UCSD-AML1 (cell line): ENCODE data around the gene NDFIP1.
"Not testable (repeated sequence)": the region's sequence is repeated elsewhere in the genome, so short reads cannot be mapped to it uniquely, and the experiment has no call there.

Source experiments
- DNase-seq: peaks from one replicate; lab custom pipeline; 2025; ENCODE audit not compliant: unreplicated experiment; lab: John Stamatoyannopoulos, UW

The NDFIP1 gene

DNA sequence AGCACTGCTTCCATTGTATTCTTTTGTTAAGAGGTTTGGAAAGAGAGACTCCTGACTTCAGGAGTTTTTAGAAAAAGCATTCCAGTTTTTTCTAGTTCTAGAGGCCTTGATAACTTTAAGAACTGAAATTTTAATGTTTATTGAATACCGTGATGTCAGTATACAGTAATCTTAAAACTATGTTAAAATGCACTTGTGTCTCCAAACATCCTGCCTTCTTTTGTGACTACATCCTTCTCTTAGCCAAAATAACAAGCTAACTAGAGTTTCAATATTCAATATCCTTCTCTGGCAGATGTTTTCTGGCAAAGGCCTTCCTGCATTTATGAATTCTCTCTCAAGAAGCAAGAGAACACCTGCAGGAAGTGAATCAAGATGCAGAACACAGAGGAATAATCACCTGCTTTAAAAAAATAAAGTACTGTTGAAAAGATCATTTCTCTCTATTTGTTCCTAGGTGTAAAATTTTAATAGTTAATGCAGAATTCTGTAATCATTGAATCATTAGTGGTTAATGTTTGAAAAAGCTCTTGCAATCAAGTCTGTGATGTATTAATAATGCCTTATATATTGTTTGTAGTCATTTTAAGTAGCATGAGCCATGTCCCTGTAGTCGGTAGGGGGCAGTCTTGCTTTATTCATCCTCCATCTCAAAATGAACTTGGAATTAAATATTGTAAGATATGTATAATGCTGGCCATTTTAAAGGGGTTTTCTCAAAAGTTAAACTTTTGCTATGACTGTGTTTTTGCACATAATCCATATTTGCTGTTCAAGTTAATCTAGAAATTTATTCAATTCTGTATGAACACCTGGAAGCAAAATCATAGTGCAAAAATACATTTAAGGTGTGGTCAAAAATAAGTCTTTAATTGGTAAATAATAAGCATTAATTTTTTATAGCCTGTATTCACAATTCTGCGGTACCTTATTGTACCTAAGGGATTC is 43.1 kb downstream of the NDFIP1 start:
- peak; percentile 12 for DNase-seq

DNA sequence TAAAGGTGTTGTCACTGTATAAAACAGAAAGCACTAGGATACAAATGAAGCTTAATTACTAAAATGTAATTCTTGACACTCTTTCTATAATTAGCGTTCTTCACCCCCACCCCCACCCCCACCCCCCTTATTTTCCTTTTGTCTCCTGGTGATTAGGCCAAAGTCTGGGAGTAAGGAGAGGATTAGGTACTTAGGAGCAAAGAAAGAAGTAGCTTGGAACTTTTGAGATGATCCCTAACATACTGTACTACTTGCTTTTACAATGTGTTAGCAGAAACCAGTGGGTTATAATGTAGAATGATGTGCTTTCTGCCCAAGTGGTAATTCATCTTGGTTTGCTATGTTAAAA is 43.8 kb downstream of the NDFIP1 start:
- DNase-seq, result no peak

DNA sequence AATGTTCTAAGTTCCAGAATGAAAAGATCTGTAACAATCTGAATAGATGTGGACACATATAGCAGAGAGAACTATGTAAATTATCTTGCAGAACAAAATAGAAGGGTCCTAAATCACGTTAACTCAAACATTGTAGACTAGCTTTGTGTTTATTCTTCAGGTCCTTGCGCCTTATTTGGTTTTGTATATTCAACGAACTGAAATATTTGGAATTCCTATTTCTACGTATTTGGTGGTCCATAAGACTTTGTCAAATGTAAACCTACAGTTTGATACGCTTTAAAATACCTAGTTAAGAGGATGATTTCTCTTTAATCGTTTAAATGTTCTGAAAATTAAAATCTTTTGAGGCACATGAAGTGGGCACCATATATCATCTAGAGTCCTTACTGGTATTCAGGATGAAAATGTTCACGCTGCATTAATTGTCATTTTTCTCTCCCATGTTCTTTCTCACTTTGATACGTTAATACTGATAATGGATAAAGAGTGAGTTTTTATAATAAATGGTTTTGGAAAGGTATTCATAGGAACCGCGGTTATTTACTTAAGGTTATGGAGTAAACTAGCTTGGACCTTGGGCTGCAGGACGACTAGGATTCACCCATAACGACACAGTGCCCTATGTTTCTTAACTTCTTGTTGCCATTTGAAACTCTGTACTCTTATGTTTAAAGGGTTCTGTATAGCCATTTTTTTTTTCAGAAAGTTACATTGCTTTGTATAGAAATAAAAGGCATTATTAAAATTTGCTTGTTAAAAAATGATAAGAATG is 45.3 kb downstream of the NDFIP1 start:
- no peak for DNase-seq

DNA sequence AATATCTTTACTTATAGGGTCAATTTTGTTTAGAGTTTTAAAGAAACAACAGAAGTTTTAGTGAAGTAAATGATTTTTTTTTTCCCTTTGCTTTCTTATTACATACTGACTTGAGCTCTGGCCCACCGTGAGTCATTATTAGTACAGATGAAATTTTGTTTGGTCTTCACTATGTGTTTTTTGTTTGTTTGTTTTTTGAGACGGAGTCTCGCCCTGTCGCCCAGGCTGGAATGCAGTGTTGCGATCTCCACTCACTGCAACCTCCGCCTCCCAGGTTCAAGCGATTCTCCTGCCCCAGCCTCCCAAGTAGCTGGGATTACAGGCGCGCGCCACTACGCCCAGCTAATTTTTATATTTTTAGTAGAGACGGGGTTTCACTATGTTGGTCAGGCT is 45.9 kb downstream of the NDFIP1 start:
- not testable (repeated sequence) for DNase-seq

DNA sequence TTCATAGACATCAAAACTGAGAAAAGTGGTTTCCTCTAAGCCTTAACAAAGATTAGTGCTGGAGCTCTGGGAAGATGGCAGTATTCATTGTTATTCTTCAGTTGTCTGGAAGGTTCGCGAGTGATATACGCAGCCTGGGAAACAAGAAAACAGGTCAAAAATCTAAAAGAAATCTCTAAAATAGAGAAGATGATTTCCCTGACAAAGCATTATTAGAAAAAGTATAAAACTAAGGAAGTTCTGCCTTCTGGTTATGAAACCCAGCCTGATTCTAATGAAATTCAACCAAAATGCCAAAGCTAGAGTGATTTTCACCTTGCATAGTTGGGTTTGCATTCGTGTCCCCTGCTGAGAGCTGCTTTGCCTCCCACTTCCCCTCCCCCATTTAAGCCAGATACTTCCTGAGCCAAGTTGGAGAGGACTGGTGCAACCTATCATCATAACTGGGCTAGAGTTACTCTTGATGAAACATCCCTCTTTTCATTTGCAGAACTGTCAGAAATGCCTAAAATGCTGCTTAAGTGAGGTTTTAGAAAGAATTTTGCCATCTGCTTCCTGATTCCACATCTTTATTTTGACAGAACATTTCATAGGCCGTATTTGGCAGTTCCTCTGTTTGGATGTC is 48.4 kb downstream of the NDFIP1 start:
- DNase-seq, result no peak

DNA sequence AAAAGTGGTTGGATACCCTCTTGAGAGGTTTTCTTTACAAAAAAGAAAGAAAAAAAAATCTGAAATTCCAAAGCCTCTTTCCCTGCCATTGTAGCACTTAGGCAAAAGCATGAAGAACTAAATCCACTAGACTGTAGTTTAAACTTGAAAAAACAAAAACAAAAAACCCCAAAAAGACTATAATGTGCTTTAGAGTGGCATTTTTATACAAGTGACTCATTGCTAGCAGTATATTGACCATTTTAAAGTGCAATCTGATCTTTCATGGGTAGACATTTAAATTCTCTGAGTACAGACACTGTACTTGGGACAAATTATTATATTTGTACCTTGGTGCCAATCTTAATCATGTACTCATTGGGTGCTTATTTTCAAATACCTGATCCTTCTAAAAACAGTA is 50.8 kb downstream of the NDFIP1 start:
- DNase-seq, result no peak

DNA sequence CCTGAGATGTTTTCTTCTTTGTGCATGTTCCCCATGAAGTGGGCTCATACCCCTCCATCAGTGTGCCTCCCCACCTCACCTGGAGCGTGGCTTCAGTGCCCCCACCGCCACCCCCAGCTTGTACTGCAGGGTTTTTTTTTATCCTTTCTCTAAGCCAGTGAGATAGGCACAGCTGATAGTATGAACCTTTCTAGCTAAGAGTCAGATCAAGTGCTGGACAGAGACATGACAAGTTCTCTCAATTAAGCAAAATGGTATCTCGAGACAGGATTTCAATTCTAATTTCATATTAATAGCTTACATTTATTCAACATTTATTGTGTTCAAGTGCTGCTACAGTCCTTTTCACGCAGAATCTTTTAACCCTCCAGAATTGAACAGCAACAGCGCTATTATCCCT is 55.7 kb downstream of the NDFIP1 start:
- no peak for DNase-seq

DNA sequence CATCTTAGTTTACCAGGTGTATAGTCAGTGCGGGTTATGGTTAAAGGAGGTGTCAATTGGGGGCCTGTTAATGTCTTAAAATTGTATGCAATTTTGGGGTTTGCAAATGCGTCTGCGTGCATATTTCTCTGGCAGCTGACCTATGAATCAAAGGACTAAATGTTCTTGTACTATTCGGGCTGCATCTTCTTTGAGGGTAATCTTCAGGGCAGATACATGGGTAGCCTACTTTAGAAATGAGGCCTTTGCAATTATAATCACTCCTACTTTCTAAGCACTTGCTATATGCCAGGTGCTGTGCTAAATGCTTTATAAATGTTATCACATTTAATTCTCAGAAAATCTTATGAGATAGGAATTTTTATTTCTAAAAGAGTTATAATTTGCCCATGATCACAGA is 58.2 kb downstream of the NDFIP1 start:
- DNase-seq, result no peak

DNA sequence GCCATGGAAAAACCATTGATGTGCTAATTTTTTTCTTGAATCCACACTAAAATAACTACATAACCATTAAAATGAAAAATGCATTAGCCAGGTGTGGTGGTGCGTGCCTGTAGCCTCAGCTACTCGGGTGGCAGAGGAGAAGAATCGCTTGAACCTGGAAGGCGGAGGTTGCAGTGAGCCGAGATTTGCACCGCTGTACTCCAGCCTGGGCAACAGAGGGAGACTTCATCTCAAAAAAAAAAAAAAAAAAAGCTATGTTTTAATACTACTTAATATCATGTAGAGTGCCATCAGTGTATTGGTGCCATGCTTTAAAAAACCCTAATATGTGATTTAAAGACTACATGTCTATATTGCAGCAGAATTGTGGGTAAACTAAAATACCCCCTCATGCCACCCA is 58.9 kb downstream of the NDFIP1 start:
- DNase-seq, result no peak

DNA sequence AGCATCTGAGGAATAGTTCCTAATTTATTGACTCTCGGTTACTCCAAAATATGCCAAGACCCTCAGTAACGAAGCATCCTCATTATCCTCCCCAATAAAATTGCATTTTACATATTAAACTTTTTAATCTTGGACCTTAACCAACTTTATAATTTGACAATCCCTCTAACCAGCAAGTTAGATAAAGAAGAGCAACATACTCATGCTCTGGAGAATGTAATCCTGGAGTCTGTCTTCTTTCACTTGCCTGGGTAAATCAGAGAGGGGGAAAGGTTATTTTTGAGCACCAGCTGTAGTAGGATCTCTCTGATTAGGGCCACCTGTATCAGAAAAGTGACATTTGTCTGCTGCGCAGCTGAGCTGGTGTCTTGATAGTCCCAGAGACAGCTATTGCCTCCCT is 59.8 kb downstream of the NDFIP1 start:
- no peak for DNase-seq

DNA sequence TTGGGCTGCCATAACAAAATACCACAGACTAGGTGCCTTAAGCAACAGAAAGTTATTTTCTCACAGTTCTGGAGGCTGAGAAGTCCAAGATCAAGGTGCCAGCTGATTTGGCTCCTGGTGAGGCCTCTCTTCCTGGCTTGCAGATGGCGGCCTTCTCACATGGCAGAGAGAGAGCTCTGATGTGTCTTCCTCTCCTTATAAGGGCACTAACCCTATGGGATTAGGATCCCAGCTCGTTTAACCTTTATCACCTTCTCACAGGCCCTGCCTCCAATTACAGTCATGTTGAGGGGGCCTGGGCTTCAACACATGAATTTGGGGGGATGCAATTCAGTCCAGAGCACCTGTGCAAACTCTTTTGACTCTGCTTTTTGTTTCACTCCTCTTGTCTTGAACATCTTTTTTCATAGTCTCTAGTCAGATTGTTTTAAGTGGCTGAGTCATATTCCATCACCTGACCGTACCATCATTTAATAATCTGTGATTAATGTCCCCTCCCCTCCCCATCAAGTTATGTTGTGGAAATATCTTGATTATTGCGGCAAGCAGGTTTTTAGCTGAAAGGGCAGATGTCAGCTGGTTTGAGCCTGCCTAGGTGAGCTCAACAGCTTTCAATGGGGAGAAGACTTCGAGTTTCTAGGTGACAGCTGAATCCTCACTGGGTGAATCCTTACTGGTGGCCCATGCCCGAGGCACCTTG is 61.8 kb downstream of the NDFIP1 start:
- no peak for DNase-seq

DNA sequence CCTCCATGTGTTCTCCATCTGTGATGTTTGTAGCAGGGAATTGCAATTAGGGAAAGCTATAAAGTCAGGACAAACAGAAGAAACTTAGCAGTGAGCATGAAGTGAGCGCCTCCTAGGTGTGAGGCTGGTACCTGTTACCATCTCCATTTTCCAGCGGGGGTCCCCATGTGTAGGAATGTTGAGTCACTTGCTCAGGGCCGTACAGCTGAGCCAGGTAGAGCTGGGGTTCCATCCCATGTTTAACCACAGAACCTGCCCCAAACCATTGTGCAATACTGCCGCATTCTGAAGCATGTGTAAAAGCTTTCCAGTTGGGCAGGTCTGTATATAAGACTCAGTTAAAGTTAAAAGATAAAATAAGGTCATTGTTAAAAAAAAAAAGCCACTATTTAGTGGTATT is 62.7 kb downstream of the NDFIP1 start:
- no peak for DNase-seq

DNA sequence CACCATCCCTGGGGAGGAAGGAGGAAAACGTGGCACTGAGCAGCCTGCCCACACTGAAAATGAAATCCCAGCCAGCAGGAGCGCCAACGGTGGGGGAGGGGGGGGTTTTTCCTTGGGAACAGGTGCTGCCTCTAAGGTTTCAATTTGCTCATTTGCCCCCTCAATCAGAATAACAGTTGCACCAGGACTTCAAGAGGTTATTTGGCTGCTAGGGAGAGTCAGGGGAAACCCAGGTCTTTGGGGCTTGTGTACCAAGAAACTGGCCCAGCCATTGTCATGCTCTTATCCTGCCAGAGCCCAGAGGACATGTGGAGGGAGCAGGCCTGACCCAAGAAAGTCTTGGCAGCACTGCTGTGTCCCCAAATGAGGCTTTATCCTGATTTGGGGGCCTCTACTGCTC is 66.5 kb downstream of the NDFIP1 start:
- no peak for DNase-seq

DNA sequence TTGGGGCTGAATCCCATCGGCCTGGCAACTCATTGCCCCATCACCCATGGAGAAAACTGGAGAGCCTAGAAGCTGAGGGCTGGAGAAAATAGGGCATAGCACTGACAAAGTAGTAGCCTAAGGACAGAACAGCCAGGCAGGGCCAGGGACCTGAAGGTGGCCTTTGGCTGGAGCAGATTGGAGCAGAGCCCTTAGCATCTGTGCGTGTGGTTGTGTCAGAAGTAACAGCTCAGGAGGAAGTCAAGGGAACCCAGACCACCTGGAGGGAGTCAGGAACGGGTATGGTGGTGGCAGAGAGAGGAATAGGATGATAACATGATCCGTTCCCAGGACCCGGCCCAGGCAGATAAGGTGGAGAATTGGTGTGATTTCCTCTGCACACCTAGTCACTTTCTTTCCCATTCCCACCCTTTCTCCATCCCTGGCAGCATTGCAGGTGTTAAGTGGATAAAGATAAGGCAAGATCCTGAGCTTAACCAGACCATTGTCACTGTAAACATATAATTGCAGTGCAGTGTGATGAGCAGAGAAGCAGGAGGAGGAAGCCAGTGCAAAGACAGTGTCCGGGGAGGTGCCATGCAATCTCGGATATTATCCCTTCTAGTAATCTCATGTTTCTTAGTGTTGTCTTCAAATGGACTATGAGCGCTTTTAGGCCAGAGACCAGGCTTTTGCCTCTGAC is 67.0 kb downstream of the NDFIP1 start:
- no peak for DNase-seq

DNA sequence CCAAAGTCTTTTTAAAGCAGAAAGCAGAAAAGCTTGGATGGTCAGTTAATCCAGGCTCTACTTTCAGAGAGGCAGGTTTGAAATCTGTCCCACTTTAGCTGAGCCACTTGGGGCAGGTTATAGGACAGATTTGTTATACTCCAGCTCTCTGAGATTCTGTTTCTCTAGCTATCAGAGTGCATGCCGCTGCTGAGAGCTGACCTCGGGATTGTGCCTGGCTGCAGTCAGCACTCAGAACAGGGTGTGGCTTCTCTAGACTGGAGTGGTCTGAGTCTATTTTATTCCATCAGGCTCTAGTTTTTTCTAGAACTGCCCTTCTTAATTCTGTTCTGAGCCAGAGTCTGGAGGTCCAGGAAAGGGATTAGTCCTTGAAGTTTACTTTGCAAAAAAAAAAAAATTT is 67.7 kb downstream of the NDFIP1 start:
- DNase-seq, result no peak

DNA sequence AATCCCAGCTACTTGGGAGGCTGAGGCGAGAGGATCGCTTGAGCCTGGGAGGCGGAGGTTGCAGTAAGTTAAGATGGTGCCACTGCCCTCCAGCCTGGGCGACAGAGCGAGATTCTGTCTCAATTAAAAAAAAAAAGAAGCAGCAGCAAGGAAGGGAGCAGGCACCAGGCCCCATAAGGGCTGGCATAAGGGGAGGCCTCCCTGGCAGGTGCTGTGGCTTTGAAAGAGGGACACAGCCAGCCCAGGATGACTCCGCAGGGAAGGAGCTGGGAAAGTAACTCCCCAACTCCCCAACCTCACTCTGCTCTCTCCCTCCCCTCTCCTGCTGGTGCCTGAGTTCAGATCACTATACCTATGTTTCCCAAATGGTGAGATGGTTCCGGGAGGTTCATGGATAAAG is 70.1 kb downstream of the NDFIP1 start:
- DNase-seq, result no peak

DNA sequence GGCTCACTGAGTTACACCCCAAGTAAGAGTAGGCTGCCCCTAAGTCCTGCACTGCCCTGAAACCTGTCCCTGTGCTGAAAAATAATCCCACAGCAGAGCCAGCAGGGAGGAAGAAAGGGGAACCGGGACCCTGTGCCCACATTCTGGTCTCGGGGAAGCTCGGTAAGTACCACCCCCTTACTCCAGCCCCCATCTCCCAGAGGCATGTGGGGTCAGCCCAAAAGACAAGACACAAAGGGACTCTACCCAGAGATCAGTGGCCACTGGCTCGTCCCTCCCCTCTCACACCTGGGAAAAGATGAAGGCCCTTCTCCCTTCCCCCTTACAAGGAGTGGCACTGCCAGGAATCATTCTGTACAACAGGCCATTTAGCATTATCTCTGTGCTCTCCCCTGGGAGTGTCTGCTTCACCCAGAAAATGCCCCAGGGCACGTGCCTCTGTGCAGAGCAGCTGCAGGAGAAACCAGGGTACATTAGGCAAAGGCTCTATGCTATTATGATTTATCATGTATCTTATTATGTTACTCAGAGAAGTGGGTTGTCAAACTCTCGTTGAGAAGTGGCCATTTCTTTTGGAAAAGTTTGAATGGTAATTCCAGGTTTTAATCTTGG is 71.3 kb downstream of the NDFIP1 start:
- no peak for DNase-seq

DNA sequence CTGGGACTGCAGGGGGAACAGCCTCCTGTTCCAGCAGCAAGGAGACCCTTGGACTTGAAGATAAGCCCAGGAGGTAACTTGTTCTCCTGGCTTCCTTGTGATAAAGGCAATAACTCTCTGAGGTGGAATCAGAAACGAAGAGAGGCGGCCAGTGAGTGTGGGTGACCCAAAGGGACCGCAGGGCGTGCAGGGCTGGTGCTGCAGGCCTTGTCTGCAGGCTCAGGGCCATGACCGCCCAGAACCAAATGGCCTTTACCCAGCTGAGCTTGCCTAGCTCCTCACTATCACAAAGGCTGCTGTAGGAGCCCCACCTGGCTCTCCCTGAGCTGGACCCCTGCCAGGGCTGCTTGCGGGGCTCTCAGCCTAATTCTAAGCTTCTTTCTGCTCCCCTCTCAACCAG is 72.5 kb downstream of the NDFIP1 start:
- no peak for DNase-seq

DNA sequence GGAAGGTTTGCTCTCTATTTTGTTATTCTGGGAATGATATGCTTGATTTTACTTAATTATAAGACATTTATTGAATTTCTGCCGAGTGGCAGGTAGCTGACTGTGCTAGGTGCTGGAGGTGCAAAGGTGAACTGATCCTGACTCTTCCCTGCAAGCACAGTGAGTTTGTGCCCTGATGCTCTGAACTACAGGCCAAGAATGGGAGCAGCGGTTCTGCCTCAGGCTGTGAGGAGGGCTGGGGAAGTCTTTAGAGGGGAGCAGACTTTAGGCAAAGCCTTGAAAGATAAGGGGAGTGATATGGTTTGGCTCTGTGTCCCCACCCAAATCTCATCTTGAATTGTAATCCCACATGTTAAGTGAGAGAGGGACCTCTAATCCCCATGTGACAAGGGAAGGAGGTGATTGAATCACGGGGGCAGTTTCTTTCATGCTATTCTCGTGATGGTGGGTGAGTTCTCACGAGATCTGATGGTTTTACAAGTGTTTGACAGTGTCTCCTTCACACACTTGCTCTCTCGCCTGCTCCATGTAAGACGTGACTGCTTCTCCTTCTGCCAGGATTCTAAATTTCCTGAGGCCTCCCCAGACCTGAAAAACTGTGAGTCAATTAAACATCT is 73.1 kb downstream of the NDFIP1 start:
- DNase-seq, result no peak

DNA sequence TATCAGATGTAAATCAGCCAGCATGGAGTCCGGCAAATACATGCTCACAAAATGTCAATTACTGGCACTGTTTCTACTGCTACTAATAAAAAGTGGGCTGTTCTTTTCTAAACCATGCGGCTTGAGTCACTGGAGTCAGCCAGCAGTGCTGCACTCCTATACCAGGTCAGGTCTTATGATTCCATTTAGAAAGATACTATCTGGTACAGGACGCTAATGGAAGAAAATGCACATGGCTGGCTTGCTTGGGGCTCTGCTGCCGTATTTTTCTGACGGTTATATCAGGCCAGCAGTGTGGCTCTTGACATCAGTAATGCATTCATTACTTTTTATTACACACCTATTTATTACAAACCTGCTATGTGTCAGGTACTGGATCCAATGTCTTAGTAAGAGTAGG is 74.3 kb downstream of the NDFIP1 start:
- DNase-seq, result no peak
